ENCODE measurements around the gene CERS2. TPM values are rescaled to one million over a fixed set of nuclear protein-coding genes. Genes with fewer than 3 reads are reported as not detected.

Gene CERS2
- total and polyA plus RNA-seq, 10 of the 15 experiments (the other 5 are each of a cell fraction or from before 2014, with no cell fraction given) = 9.2 to 87.9 (median 50.8) TPM

DNA sequence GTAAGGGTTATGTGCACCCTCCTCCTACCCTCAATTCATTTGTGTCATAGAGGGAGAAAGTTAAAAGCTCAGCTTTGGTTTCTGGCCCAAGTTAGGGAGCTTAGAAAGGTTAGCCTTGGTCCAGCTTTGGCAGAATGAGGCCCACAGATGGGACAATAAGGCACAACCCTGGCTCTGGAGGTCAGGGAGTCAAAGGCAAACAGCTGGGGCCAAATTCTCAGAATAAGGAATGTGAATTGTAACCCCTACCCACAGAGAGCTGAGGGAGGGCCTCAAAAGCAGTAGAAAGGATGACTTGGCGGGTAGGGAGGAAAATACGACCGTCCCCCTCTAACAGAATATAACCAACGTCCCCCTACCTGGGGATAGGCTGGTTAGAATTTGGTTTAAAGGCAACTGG lies 9.0 kb downstream of the CERS2 start (continued):
- TF ChIP-seq, protein P1, sequence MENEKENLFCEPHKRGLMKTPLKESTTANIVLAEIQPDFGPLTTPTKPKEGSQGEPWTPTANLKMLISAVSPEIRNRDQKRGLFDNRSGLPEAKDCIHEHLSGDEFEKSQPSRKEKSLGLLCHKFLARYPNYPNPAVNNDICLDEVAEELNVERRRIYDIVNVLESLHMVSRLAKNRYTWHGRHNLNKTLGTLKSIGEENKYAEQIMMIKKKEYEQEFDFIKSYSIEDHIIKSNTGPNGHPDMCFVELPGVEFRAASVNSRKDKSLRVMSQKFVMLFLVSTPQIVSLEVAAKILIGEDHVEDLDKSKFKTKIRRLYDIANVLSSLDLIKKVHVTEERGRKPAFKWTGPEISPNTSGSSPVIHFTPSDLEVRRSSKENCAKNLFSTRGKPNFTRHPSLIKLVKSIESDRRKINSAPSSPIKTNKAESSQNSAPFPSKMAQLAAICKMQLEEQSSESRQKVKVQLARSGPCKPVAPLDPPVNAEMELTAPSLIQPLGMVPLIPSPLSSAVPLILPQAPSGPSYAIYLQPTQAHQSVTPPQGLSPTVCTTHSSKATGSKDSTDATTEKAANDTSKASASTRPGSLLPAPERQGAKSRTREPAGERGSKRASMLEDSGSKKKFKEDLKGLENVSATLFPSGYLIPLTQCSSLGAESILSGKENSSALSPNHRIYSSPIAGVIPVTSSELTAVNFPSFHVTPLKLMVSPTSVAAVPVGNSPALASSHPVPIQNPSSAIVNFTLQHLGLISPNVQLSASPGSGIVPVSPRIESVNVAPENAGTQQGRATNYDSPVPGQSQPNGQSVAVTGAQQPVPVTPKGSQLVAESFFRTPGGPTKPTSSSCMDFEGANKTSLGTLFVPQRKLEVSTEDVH (IDR thresholded peaks at IDR 0.05; ENCODE audit: low read depth, partially characterized antibody) = no peak
- no peak for TF ChIP-seq RELA (IDR thresholded peaks at IDR 0.05; ENCODE audit: borderline replicate concordance, partially characterized antibody)
- TF ChIP-seq KLF5 (IDR thresholded peaks at IDR 0.05; ENCODE audit: partially characterized antibody) = no peak

DNA sequence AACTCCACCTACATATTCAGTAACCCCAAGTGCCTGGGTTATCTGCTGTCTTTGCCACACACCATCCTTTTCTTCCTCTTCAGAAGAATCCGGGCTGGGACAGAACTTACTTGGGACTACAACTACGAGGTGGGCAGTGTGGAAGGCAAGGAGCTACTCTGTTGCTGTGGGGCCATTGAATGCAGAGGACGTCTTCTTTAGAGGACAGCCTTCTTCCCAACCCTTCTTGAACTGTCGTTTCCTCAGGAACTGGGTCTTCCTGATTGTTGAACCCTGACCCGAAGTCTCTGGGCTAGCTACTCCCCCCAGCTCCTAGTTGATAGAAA lies 10.5 kb downstream of the CERS2 start:
- intact Hi-C loops (cut with micrococcal nuclease; ENCODE audit: unreplicated experiment) = no loop called here
- Histone ChIP-seq H3K9me3 (replicated peaks; ENCODE audit: control insufficient read depth, insufficient read depth, low read length) (no peaks in the 10 kb centered on the region), H4K20me1 (ENCODE audit: control insufficient read depth, insufficient read depth) (no peaks in the 10 kb centered on the region), H3K79me2 (ENCODE audit: control insufficient read depth, insufficient read depth, low read length) (no peaks in the 10 kb centered on the region), H3K27me3 (replicated peaks in 1 of 2; ENCODE audit: control insufficient read depth in 2 of 2, insufficient read depth in 2 of 2, low read length in 1 of 2) (no peaks in the 10 kb centered on the region), H3K27ac (ENCODE audit: control insufficient read depth, insufficient read depth) (no peak overlapping the region), H3K4me3 (no peak overlapping the region), H3K9ac (ENCODE audit: control insufficient read depth, insufficient read depth, low read length) (no peak overlapping the region), H2AFZ (ENCODE audit: control insufficient read depth, low read depth, low read length) (no peak overlapping the region), H3K4me1 (ENCODE audit: control insufficient read depth, insufficient read depth, low read length) (no peaks in the 10 kb centered on the region), H3K36me3 (ENCODE audit: control insufficient read depth in 2 of 2, insufficient read depth in 2 of 2, low read length in 1 of 2) (peaks cover 28 to 38% of the 10 kb centered on the region in 2 experiments), H3K4me2 (ENCODE audit: control insufficient read depth, insufficient read depth) (no peak overlapping the region)
- ATAC-seq (no peak), FAIRE-seq (no peak), DNase-seq (ENCODE audit: low read depth, low spot score) (no peak)
- ChIA-PET POLR2A (no interaction called here), CTCF (interaction anchor here (1.5 kb wide), 2 partner anchors 16 to 31 kb away, joined by 3 read pairs; no protein-coding TSS in a partner anchor), RAD21 (ENCODE audit: unreplicated experiment) (no interaction called here), SMC1A (ENCODE audit: uncharacterized antibody, unreplicated experiment) (no interaction called here)
- no TSS peak for BruUV-seq (replicated peaks)
- in situ Hi-C loops (cut with MboI) = no loop called here
- WGBS (ENCODE audit: insufficient coverage, insufficient replicate concordance, low lambda C conversion rate, missing lambda C conversion rate) = 91% methylated on average over 5 of the region's 5 CpGs
- TF ChIP-seq, protein P2, sequence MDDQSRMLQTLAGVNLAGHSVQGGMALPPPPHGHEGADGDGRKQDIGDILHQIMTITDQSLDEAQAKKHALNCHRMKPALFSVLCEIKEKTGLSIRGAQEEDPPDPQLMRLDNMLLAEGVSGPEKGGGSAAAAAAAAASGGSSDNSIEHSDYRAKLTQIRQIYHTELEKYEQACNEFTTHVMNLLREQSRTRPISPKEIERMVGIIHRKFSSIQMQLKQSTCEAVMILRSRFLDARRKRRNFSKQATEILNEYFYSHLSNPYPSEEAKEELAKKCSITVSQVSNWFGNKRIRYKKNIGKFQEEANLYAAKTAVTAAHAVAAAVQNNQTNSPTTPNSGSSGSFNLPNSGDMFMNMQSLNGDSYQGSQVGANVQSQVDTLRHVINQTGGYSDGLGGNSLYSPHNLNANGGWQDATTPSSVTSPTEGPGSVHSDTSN (IDR thresholded peaks at IDR 0.05; ENCODE audit: insufficient replicate concordance, low read depth, low read length) = no peak
- TF ChIP-seq RAD51 (IDR thresholded peaks at IDR 0.05) = no peak
- no peak for TF ChIP-seq MAX (IDR thresholded peaks at IDR 0.05; ENCODE audit: low read depth, low read length)
- TF ChIP-seq, protein P3, sequence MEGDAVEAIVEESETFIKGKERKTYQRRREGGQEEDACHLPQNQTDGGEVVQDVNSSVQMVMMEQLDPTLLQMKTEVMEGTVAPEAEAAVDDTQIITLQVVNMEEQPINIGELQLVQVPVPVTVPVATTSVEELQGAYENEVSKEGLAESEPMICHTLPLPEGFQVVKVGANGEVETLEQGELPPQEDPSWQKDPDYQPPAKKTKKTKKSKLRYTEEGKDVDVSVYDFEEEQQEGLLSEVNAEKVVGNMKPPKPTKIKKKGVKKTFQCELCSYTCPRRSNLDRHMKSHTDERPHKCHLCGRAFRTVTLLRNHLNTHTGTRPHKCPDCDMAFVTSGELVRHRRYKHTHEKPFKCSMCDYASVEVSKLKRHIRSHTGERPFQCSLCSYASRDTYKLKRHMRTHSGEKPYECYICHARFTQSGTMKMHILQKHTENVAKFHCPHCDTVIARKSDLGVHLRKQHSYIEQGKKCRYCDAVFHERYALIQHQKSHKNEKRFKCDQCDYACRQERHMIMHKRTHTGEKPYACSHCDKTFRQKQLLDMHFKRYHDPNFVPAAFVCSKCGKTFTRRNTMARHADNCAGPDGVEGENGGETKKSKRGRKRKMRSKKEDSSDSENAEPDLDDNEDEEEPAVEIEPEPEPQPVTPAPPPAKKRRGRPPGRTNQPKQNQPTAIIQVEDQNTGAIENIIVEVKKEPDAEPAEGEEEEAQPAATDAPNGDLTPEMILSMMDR (IDR thresholded peaks at IDR 0.05 in 2 of 3, conservative IDR thresholded peaks at IDR 0.05 in 1 of 3; ENCODE audit: control insufficient read depth in 2 of 3, extremely low read depth in 1 of 3, insufficient read depth in 1 of 3, low read depth in 3 of 3, low read length in 3 of 3) = no peak
- no peak for TF ChIP-seq BACH1 (IDR thresholded peaks at IDR 0.05; ENCODE audit: borderline replicate concordance)
- no peak for TF ChIP-seq IRF3 (IDR thresholded peaks at IDR 0.05)
- no peak for TF ChIP-seq IRF4 (IDR thresholded peaks at IDR 0.05; ENCODE audit: low read depth, low read length)
- no peak for TF ChIP-seq RB1 (IDR thresholded peaks at IDR 0.05; ENCODE audit: borderline replicate concordance)
- TF ChIP-seq RBBP5 (conservative IDR thresholded peaks at IDR 0.05) = no peak
- TF ChIP-seq YBX1 (IDR thresholded peaks at IDR 0.05) = no peak

All from GM12878 (cell line).